DOHH2 (cell line): ENCODE measurements around the gene STK11.
A peak's percentile ranks its signal among the peaks of the same experiment; 100 is the strongest.

ENCODE experiments used
- H3F3A ChIP-seq: fragments of 200-600 bp; sonication (generic), shearing (Covaris generic); 2 replicates; pipeline ENCODE4 v1.6.0; 2016; ENCODE audit warnings: antibody characterized with exemption, mild to moderate bottlenecking; ENCODE audit not compliant: control insufficient read depth, insufficient read depth
- H3K27ac ChIP-seq: fragments of 200-600 bp; sonication (generic); 2 replicates; pipeline ENCODE4 v1.5.1; 2014; ENCODE audit warnings: low read depth, mild to moderate bottlenecking, low read length, moderate library complexity
- H3K27me3 ChIP-seq: fragments of 200-600 bp; sonication (generic); 2 replicates; pipeline ENCODE4 v1.6.1; 2014; ENCODE audit warnings: mild to moderate bottlenecking, low read length, mixed read lengths; ENCODE audit not compliant: control insufficient read depth
- H3K36me3 ChIP-seq: fragments of 200-600 bp; sonication (generic); 2 replicates; pipeline ENCODE4 v1.6.1; 2014; ENCODE audit warnings: mild to moderate bottlenecking, low read length, moderate library complexity, mixed read lengths; ENCODE audit not compliant: control insufficient read depth
- H3K4me1 ChIP-seq: fragments of 200-600 bp; sonication (generic); 2 replicates; pipeline ENCODE4 v1.6.1; 2014; ENCODE audit warnings: mild to moderate bottlenecking, low read length, mixed read lengths; ENCODE audit not compliant: control insufficient read depth
- H3K4me2 ChIP-seq: fragments of 200-600 bp; sonication (generic); 2 replicates; pipeline ENCODE4 v1.6.0; 2014; ENCODE audit warnings: mild to moderate bottlenecking, low read length, moderate library complexity
- H3K4me3 ChIP-seq: fragments of 200-600 bp; sonication (generic); 2 replicates; pipeline ENCODE4 v1.5.1; 2014; ENCODE audit warnings: mild to moderate bottlenecking, low read length, mixed read lengths
- H3K79me2 ChIP-seq: fragments of 200-600 bp; sonication (generic); 2 replicates; pipeline ENCODE4 v1.6.1; 2014; ENCODE audit warnings: mild to moderate bottlenecking, low read length, mixed read lengths; ENCODE audit not compliant: control insufficient read depth
- H3K9me2 ChIP-seq: fragments of 200-600 bp; sonication (generic); replicated peaks from 2 replicates; pipeline ENCODE4 v1.6.1; 2014; ENCODE audit warnings: mild to moderate bottlenecking, low read length, mixed read lengths; ENCODE audit not compliant: control insufficient read depth
- H3K9me3 ChIP-seq: fragments of 200-600 bp; sonication (generic); 2 replicates; pipeline ENCODE4 v1.6.1; 2014; ENCODE audit warnings: antibody characterized with exemption, low read length, mixed read lengths; ENCODE audit not compliant: control insufficient read depth, insufficient read depth
- H4K20me1 ChIP-seq: fragments of 200-600 bp; sonication (generic); 2 replicates; pipeline ENCODE4 v1.6.0; 2014; ENCODE audit warnings: low read depth, mild to moderate bottlenecking, antibody characterized with exemption, low read length, moderate library complexity; ENCODE audit not compliant: control insufficient read depth, insufficient read depth
- CTCF ChIP-seq: fragments of 200-600 bp; sonication (generic); IDR thresholded peaks from one replicate; pipeline ENCODE4 v1.5.1; 2014; ENCODE audit warnings: antibody characterized with exemption, mild to moderate bottlenecking, low read depth, low read length; ENCODE audit not compliant: poor library complexity, severe bottlenecking
- EZH2phosphoT487 ChIP-seq: fragments of 200-600 bp; sonication (generic); IDR thresholded peaks from 2 replicates; pipeline ENCODE4 v1.6.1; 2017; ENCODE audit warnings: borderline replicate concordance, mild to moderate bottlenecking, antibody characterized with exemption, low read length, moderate library complexity, mixed read lengths

Gene STK11

GRCh38 chr19:1249298-1249989 lies 43.9 kb downstream of the STK11 start:
- H3F3A ChIP-seq: peaks cover 16% of the 10 kb centered on the region
- H3K9me3 ChIP-seq: no peaks in the 10 kb centered on the region
- peaks cover 63% of the 10 kb centered on the region for H3K79me2 ChIP-seq
- no peaks in the 10 kb centered on the region for H3K27me3 ChIP-seq
- H3K4me2 ChIP-seq: peak overlapping the region; percentile 69
- peak overlapping the region; percentile 96 for H3K4me3 ChIP-seq
- H3K9me2 ChIP-seq: no peaks in the 10 kb centered on the region
- H4K20me1 ChIP-seq: peaks cover 9% of the 10 kb centered on the region; the same call in 1 of the 2 replicates
- peaks cover 48% of the 10 kb centered on the region for H3K4me1 ChIP-seq
- peaks cover 61% of the 10 kb centered on the region for H3K36me3 ChIP-seq
- TF ChIP-seq EZH2phosphoT487 (no peak), CTCF (no peak)
- H3K27ac ChIP-seq: peak overlapping the region; percentile 94

- Histone ChIP-seq H4K20me1 (peaks cover 11% of the 10 kb centered on the region; the same call in 1 of the 2 replicates), H3K27ac (peak overlapping the region; percentile 94), H3K27me3 (no peaks in the 10 kb centered on the region), H3K79me2 (peaks cover 63% of the 10 kb centered on the region), H3F3A (peaks cover 16% of the 10 kb centered on the region), H3K9me2 (no peaks in the 10 kb centered on the region), H3K36me3 (peaks cover 62% of the 10 kb centered on the region), H3K4me2 (peak overlapping the region; percentile 69), H3K4me1 (peaks cover 48% of the 10 kb centered on the region), H3K9me3 (no peaks in the 10 kb centered on the region), H3K4me3 (peak overlapping the region; percentile 96)
- TF ChIP-seq EZH2phosphoT487: no peak
- TF ChIP-seq CTCF: no peak
These were observed 44.4 kb downstream of the STK11 start for GRCh38 chr19:1249990-1250436.

GRCh38 chr19:1250437-1251260 lies 45.1 kb downstream of the STK11 start:
- peaks cover 64% of the 10 kb centered on the region for H3K79me2 ChIP-seq
- no peaks in the 10 kb centered on the region for H3K9me2 ChIP-seq
- no peaks in the 10 kb centered on the region for H3K9me3 ChIP-seq
- peak overlapping the region; percentile 94 for H3K4me2 ChIP-seq
- H3K4me3 ChIP-seq: peak overlapping the region; percentile 96
- H3F3A ChIP-seq: peaks cover 16% of the 10 kb centered on the region
- peaks cover 50% of the 10 kb centered on the region for H3K4me1 ChIP-seq
- peaks cover 11% of the 10 kb centered on the region; the same call in 1 of the 2 replicates for H4K20me1 ChIP-seq
- peaks cover 63% of the 10 kb centered on the region for H3K36me3 ChIP-seq
- no peaks in the 10 kb centered on the region for H3K27me3 ChIP-seq
- TF ChIP-seq EZH2phosphoT487 (no peak), CTCF (no peak)
- H3K27ac ChIP-seq: peak overlapping the region; percentile 94
